H1 (cell line): ENCODE data around the gene ANKFN1. TPM values are rescaled to one million over a fixed set of nuclear protein-coding genes. Genes with fewer than 3 reads are reported as not detected.

Experiments used
- CEBPB ChIP-seq: IDR thresholded peaks from 2 replicates; pipeline ENCODE4 v1.6.1; 2012; ENCODE audit warnings: low read depth, low read length
- PHF8 ChIP-seq: fragments of 200-600 bp; sonication (generic); conservative IDR thresholded peaks from 2 replicates; pipeline ENCODE4 v1.7.1; 2012; ENCODE audit warnings: low read depth, mild to moderate bottlenecking, inconsistent platforms, low read length, moderate library complexity
- polyA plus RNA-seq, 7 experiments: library from polyadenylated mRNA; depleted of rRNA in 3 of 7; stranded (reverse) in 5 of 7; unstranded in 2 of 7; fragments of >200 nt in 5 of 7; fragments of 200-250 nt in 2 of 7; gene quantifications; 1 replicate in 5 of 7; 2 replicates in 1 of 7; 4 replicates in 1 of 7; pipeline versions ENCODE4 v1.2.1 to v1.2.3, GENCODE V29; 2011 to 2013; ENCODE audit warnings: missing spikeins in 2 of 7, mixed read lengths in 2 of 7
- total RNA-seq: library from RNA; stranded (reverse); fragmentation: NEBNext Ultra II Directional; extraction: Animal tissue kit (Norgen Biotek cat#: 25700); gene quantifications from 2 replicates; pipeline ENCODE4 v1.2.1, GENCODE V29; 2021

ANKFN1 gene
- total and polyA plus RNA-seq, 2 of the 8 experiments (the other 6 are each of a cell fraction or from before 2014, with no cell fraction given) = not detected

DNA sequence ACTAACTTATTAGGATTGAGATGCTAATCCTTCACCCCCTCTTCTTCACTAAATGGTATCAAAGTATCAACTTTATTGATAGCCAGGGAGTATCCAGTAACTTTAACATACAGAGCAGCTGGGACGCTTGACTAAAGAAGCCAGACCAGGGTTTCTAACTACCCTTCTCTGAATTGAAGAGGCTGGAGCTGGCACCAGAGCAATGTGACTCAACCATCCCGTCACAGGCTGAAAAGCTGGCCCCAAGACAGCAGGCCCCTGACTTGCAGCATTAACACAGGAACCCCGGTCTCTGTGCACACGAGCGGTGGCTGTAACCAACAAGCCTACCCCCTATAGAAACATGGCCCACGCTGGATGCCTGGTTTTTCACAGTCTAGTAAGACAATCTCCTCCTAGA, 59.8 kb downstream of the ANKFN1 start (continued):
- no peak for TF ChIP-seq CEBPB
- no peak for TF ChIP-seq PHF8
